GM08714 (cell line): Measurements from ENCODE around the gene CTNND2.
"Not testable (repeated sequence)": the region's sequence is repeated elsewhere in the genome, so short reads cannot be mapped to it uniquely, and the experiment has no call there.

Experiments used
- H3K4me3 ChIP-seq: fragments of 200-500 bp; sonication (Bioruptor generic); 2 replicates; pipeline ENCODE4 v1.5.1; 2014; ENCODE audit warnings: mild to moderate bottlenecking, low read length, inconsistent platforms
- ZNF274 ChIP-seq: IDR thresholded peaks from 2 replicates; pipeline ENCODE4 v1.6.1; 2012; ENCODE audit warnings: mild to moderate bottlenecking, low read depth, low read length

The CTNND2 gene

GRCh38 chr5:11619339-11620024, 284.8 kb downstream of the CTNND2 start:
- H3K4me3 ChIP-seq: no peak overlapping the region
- TF ChIP-seq ZNF274: no peak

- no peak for TF ChIP-seq ZNF274
- H3K4me3 ChIP-seq: no peak overlapping the region
Measured at GRCh38 chr5:11617080-11617479, 287.2 kb downstream of the CTNND2 start.

GRCh38 chr5:11616624-11617023, 287.6 kb downstream of the CTNND2 start:
- not testable (repeated sequence) for H3K4me3 ChIP-seq

GRCh38 chr5:11611011-11611410, 293.2 kb downstream of the CTNND2 start:
- TF ChIP-seq ZNF274: no peak
- H3K4me3 ChIP-seq: no peak overlapping the region

GRCh38 chr5:11609570-11610303, 294.5 kb downstream of the CTNND2 start:
- no peak for TF ChIP-seq ZNF274
- H3K4me3 ChIP-seq: no peak overlapping the region

GRCh38 chr5:11608530-11608929, 295.7 kb downstream of the CTNND2 start:
- TF ChIP-seq ZNF274: no peak

GRCh38 chr5:11607944-11608483, 296.2 kb downstream of the CTNND2 start:
- no peak overlapping the region for H3K4me3 ChIP-seq

More at GRCh38 chr5:11608530-11608929, 295.7 kb downstream of the CTNND2 start:
- no peak overlapping the region for H3K4me3 ChIP-seq

GRCh38 chr5:11602298-11602697, 301.9 kb downstream of the CTNND2 start:
- no peak for TF ChIP-seq ZNF274
- no peak overlapping the region for H3K4me3 ChIP-seq

More at GRCh38 chr5:11607944-11608483, 296.2 kb downstream of the CTNND2 start:
- no peak for TF ChIP-seq ZNF274

- no peak for TF ChIP-seq ZNF274
- H3K4me3 ChIP-seq: no peak overlapping the region
Measured at GRCh38 chr5:11599499-11599898, 304.7 kb downstream of the CTNND2 start.

GRCh38 chr5:11596657-11597071, 307.6 kb downstream of the CTNND2 start:
- no peak overlapping the region for H3K4me3 ChIP-seq
- no peak for TF ChIP-seq ZNF274

GRCh38 chr5:11596185-11596584, 308.1 kb downstream of the CTNND2 start:
- H3K4me3 ChIP-seq: no peak overlapping the region
- TF ChIP-seq ZNF274: no peak

- H3K4me3 ChIP-seq: no peak overlapping the region
- TF ChIP-seq ZNF274: no peak
Measured at GRCh38 chr5:11595045-11595444, 309.2 kb downstream of the CTNND2 start.

GRCh38 chr5:11594021-11594420, 310.2 kb downstream of the CTNND2 start:
- no peak overlapping the region for H3K4me3 ChIP-seq
- no peak for TF ChIP-seq ZNF274

- H3K4me3 ChIP-seq: no peak overlapping the region
- no peak for TF ChIP-seq ZNF274
Measured at GRCh38 chr5:11590475-11590874, 313.8 kb downstream of the CTNND2 start.

GRCh38 chr5:11588803-11589202, 315.4 kb downstream of the CTNND2 start:
- H3K4me3 ChIP-seq: no peak overlapping the region
- no peak for TF ChIP-seq ZNF274
